Renal cortex interstitium (tissue), 11 donors: ENCODE data around the gene EFCAB14. TPM values are rescaled to one million over a fixed set of nuclear protein-coding genes. Genes with fewer than 3 reads are reported as not detected.

Source experiments
- DNase-seq, 11 donors: peaks; one replicate each; pipeline ENCODE4 v3.0.0-alpha.2; 2013; ENCODE audit warnings: low read depth in 9 of 11, low spot score in 4 of 11; ENCODE audit errors: extremely low read depth in 1 of 11
- polyA plus RNA-seq, 3 donors: library from polyadenylated mRNA; unstranded; fragments of 120-200 nt; gene quantifications; one replicate each; pipeline ENCODE4 v1.2.1, GENCODE V29; 2013; ENCODE audit not compliant: insufficient read length in 3 of 3

EFCAB14 gene
- polyA plus RNA-seq, 3 donors = 88.3 to 106 (median 92.0) TPM

- no peak for DNase-seq
Observed at GRCh38 chr1:46646331-46646730, 72.6 kb downstream of the EFCAB14 start.

DNA sequence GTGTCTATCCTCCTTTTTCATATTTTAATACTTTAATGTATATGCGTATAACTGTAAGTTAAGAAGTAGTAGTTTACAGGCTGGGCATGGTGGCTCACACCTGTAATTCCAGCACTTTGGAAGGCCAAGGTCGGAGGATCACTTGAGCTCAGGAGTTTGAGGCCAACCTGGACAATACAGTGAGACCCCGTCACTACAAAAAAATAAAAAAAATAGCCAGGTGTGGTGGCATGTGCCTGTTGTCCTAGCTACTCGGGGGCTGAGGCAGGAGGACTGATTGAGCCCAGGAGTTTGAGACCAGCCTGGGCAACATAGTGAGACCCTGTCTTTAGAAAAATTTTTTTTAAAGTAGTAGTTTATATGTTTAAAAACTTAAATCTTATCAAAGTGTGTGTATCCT is 73.1 kb downstream of the EFCAB14 start:
- no peak for DNase-seq

- DNase-seq = peak in 2 of 11 donors; percentile 21
Observed at GRCh38 chr1:46643368-46643775, 75.5 kb downstream of the EFCAB14 start.

DNA sequence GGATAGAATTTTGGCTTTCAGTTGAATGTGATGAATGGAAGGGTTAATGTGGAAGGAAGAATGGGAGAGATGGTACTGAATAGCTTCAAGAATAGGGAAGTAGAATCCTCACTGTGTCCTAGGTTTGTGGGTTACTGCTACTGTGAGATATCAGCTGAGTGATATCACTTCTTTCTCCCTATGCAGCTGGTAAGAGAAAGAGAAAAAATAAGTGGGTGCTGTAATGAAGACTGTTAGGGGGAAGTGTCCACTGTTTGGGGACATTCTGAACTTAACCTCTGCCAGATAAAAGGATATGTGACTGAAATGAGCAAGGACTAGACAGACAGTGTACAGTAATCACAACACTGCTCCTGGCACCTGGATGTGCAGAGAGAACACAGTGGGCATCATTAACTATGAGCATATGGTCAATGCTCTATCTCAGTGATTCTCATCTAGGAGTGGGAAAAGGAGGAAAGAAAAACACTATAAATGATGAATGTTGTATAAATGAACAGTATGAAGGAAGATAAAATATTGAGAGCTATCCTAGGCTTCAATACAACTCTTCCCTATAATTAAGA is 76.7 kb downstream of the EFCAB14 start:
- no peak for DNase-seq

GRCh38 chr1:46639547-46639946 is 79.4 kb downstream of the EFCAB14 start:
- no peak for DNase-seq

- DNase-seq = no peak
Observed at GRCh38 chr1:46638921-46639320, 80.0 kb downstream of the EFCAB14 start.

GRCh38 chr1:46637444-46638083 is 81.3 kb downstream of the EFCAB14 start:
- no peak for DNase-seq

DNA sequence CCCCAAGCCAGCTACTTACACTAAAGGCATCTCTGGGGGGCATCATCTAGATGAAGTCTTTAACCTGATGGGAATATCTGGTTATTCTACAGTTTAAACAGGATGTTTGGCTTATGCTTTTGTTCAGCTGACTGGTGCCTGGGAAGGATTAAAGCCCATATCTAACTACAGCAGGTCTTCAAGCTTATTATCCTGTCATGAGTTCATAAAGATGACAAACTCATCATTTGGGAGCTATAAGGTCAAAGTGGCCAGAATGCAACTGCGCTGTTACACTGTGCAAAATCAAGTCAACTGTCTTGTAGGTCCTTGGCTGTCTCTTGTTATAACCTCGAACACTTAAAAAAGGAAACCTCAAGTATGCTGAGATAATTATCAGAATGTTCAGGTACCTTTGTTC is 83.7 kb downstream of the EFCAB14 start:
- no peak for DNase-seq

DNA sequence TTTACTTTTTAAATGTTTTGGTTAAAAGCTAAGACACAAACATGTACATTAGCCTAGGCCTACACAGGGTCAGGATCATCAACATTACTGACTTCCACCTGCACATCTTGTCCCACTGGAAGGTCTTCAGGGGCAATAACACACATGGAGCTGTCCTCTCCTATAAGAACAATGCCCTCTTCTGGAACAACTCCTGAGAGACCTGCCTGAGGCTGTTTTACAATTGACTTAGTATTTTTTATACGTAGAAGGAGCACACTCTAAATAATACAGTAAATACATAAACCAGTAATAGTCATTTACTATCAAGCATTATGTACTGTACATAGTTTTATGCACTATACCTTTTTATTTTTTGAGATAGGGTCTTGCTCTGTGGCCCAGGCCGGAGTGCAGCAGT is 88.2 kb downstream of the EFCAB14 start:
- DNase-seq = no peak

Other genes with a start within 250 kb of the EFCAB14 start
- gene DMBX1, start 229.3 kb downstream of the EFCAB14 start, polyA plus RNA-seq = under 1 TPM in 1 of 3 donors, not detected in 2; 0.05 TPM
- gene KNCN, start 167.5 kb downstream of the EFCAB14 start, polyA plus RNA-seq = not detected
- gene MKNK1, start 114.8 kb downstream of the EFCAB14 start, polyA plus RNA-seq = 10 to 100 TPM; 24.8 to 49.0 (median 27.6) TPM
- gene MOB3C, start 102.3 kb downstream of the EFCAB14 start, polyA plus RNA-seq = 10 to 100 TPM; 10.5 to 13.2 (median 11.1) TPM
- 100 to 1,000 TPM in 1 of 3 donors, 10 to 100 TPM in 2; 95.5 to 111 (median 99.4) TPM for gene ATPAF1, start 50.8 kb downstream of the EFCAB14 start, polyA plus RNA-seq
- under 1 TPM; 0.24 to 0.64 (median 0.57) TPM for gene TEX38, start 47.3 kb downstream of the EFCAB14 start, polyA plus RNA-seq
- gene CYP4B1, start 79.9 kb upstream of the EFCAB14 start, polyA plus RNA-seq = 1 to 10 TPM; 1.4 to 1.7 (median 1.6) TPM
- gene CYP4A11, start 222.4 kb upstream of the EFCAB14 start, polyA plus RNA-seq = 10 to 100 TPM; 38.8 to 63.3 (median 61.9) TPM